NCI-H1105 treated with DMSO at 0.1 percent for 48 hours (cell line): ENCODE data around the gene GPSM1.

Experiments
- DNase-seq: peaks from one replicate; lab custom pipeline; 2025; lab: John Stamatoyannopoulos, UW

The GPSM1 gene

GRCh38 chr9:136304456-136304855 is 22.9 kb upstream of the GPSM1 start:
- no peak for DNase-seq

GRCh38 chr9:136304981-136305380 is 22.4 kb upstream of the GPSM1 start:
- no peak for DNase-seq

GRCh38 chr9:136305804-136306203 is 21.5 kb upstream of the GPSM1 start:
- no peak for DNase-seq

GRCh38 chr9:136306211-136307208 is 20.8 kb upstream of the GPSM1 start:
- DNase-seq, result no peak

- DNase-seq, result no peak
Observed at GRCh38 chr9:136307215-136307750, 20.1 kb upstream of the GPSM1 start.

- no peak for DNase-seq
Observed at GRCh38 chr9:136308006-136308701, 19.2 kb upstream of the GPSM1 start.

- DNase-seq, result no peak
Observed at GRCh38 chr9:136308702-136309053, 18.7 kb upstream of the GPSM1 start.

- DNase-seq, result peak; percentile 95
Observed at GRCh38 chr9:136309101-136309801, 18.1 kb upstream of the GPSM1 start.

GRCh38 chr9:136309806-136310220 is 17.5 kb upstream of the GPSM1 start:
- DNase-seq, result no peak

- DNase-seq, result no peak
Observed at GRCh38 chr9:136310273-136311030, 16.9 kb upstream of the GPSM1 start.

GRCh38 chr9:136311051-136312008 is 16.0 kb upstream of the GPSM1 start:
- no peak for DNase-seq

- DNase-seq, result no peak
Observed at GRCh38 chr9:136312009-136312375, 15.3 kb upstream of the GPSM1 start.

GRCh38 chr9:136312436-136312835 is 14.9 kb upstream of the GPSM1 start:
- DNase-seq, result peak; percentile 24

- no peak for DNase-seq
Observed at GRCh38 chr9:136313111-136314055, 14.0 kb upstream of the GPSM1 start.

GRCh38 chr9:136314056-136314416 is 13.3 kb upstream of the GPSM1 start:
- no peak for DNase-seq

GRCh38 chr9:136314944-136315343 is 12.4 kb upstream of the GPSM1 start:
- no peak for DNase-seq

- no peak for DNase-seq
Observed at GRCh38 chr9:136316271-136316751, 11.0 kb upstream of the GPSM1 start.

- no peak for DNase-seq
Observed at GRCh38 chr9:136316896-136317676, 10.3 kb upstream of the GPSM1 start.
